Measurements from ENCODE around the gene ZC3H14.

ZC3H14 gene

GRCh38 chr14:88611878-88612277, 49.0 kb downstream of the ZC3H14 start:
- peaks cover 43 to 44% of the 10 kb centered on the region in 2 donors for H3K36me3 ChIP-seq (ENCODE audit: control insufficient read depth in 2 of 2, insufficient read depth in 2 of 2, low read length in 2 of 2)
- no peak overlapping the region for H3K27ac ChIP-seq (ENCODE audit: low read length)
- H3K27me3 ChIP-seq (ENCODE audit: control insufficient read depth in 1 of 2, insufficient read depth in 2 of 2, low read length in 2 of 2) = no peaks in the 10 kb centered on the region
- H3K9me3 ChIP-seq (ENCODE audit: control insufficient read depth in 2 of 2, low read length in 2 of 2) = no peaks in the 10 kb centered on the region
- no peak overlapping the region for H3K4me3 ChIP-seq (ENCODE audit: low read length in 2 of 2)
- H3K4me1 ChIP-seq (ENCODE audit: control insufficient read depth, insufficient read depth, low read length) = no peaks in the 10 kb centered on the region
- H3K9ac ChIP-seq (ENCODE audit: low read length in 2 of 2) = no peak overlapping the region

GRCh38 chr14:88612981-88613380, 50.1 kb downstream of the ZC3H14 start:
- H3K27me3 ChIP-seq (ENCODE audit: control insufficient read depth in 1 of 2, insufficient read depth in 2 of 2, low read length in 2 of 2) = no peaks in the 10 kb centered on the region
- no peak overlapping the region for H3K27ac ChIP-seq (ENCODE audit: low read length)
- no peaks in the 10 kb centered on the region for H3K4me1 ChIP-seq (ENCODE audit: control insufficient read depth, insufficient read depth, low read length)
- no peaks in the 10 kb centered on the region for H3K9me3 ChIP-seq (ENCODE audit: control insufficient read depth in 2 of 2, low read length in 2 of 2)
- H3K36me3 ChIP-seq (ENCODE audit: control insufficient read depth in 2 of 2, insufficient read depth in 2 of 2, low read length in 2 of 2) = peaks cover 34 to 35% of the 10 kb centered on the region in 2 donors
- no peak overlapping the region for H3K4me3 ChIP-seq (ENCODE audit: low read length in 2 of 2)
- no peak overlapping the region for H3K9ac ChIP-seq (ENCODE audit: low read length in 2 of 2)

GRCh38 chr14:88613552-88614010, 50.7 kb downstream of the ZC3H14 start:
- H3K36me3 ChIP-seq (ENCODE audit: control insufficient read depth in 2 of 2, insufficient read depth in 2 of 2, low read length in 2 of 2) = peaks cover 28 to 29% of the 10 kb centered on the region in 2 donors
- no peak overlapping the region for H3K4me3 ChIP-seq (ENCODE audit: low read length in 2 of 2)
- H3K27ac ChIP-seq (ENCODE audit: low read length) = no peak overlapping the region
- no peak overlapping the region for H3K9ac ChIP-seq (ENCODE audit: low read length in 2 of 2)
- H3K9me3 ChIP-seq (ENCODE audit: control insufficient read depth in 2 of 2, low read length in 2 of 2) = no peaks in the 10 kb centered on the region
- H3K27me3 ChIP-seq (ENCODE audit: control insufficient read depth in 1 of 2, insufficient read depth in 2 of 2, low read length in 2 of 2) = no peaks in the 10 kb centered on the region
- H3K4me1 ChIP-seq (ENCODE audit: control insufficient read depth, insufficient read depth, low read length) = no peaks in the 10 kb centered on the region

- no peak overlapping the region for H3K9ac ChIP-seq (ENCODE audit: low read length in 2 of 2)
- no peaks in the 10 kb centered on the region for H3K4me1 ChIP-seq (ENCODE audit: control insufficient read depth, insufficient read depth, low read length)
- H3K27ac ChIP-seq (ENCODE audit: low read length) = no peak overlapping the region
- no peaks in the 10 kb centered on the region for H3K27me3 ChIP-seq (ENCODE audit: control insufficient read depth in 1 of 2, insufficient read depth in 2 of 2, low read length in 2 of 2)
- H3K9me3 ChIP-seq (ENCODE audit: control insufficient read depth in 2 of 2, low read length in 2 of 2) = no peaks in the 10 kb centered on the region
- no peak overlapping the region for H3K4me3 ChIP-seq (ENCODE audit: low read length in 2 of 2)
- H3K36me3 ChIP-seq (ENCODE audit: control insufficient read depth in 2 of 2, insufficient read depth in 2 of 2, low read length in 2 of 2) = peaks cover 25 to 28% of the 10 kb centered on the region in 2 donors
Observed at GRCh38 chr14:88614218-88614907, 51.5 kb downstream of the ZC3H14 start.

- Histone ChIP-seq H3K4me1 (ENCODE audit: control insufficient read depth, insufficient read depth, low read length) (no peaks in the 10 kb centered on the region), H3K36me3 (ENCODE audit: control insufficient read depth in 2 of 2, insufficient read depth in 2 of 2, low read length in 2 of 2) (peaks cover 7 to 10% of the 10 kb centered on the region in 2 donors), H3K27me3 (ENCODE audit: control insufficient read depth in 1 of 2, insufficient read depth in 2 of 2, low read length in 2 of 2) (no peaks in the 10 kb centered on the region), H3K9ac (ENCODE audit: low read length in 2 of 2) (no peak overlapping the region), H3K27ac (ENCODE audit: low read length) (no peak overlapping the region), H3K4me3 (ENCODE audit: low read length in 2 of 2) (no peak overlapping the region), H3K9me3 (ENCODE audit: control insufficient read depth in 2 of 2, low read length in 2 of 2) (no peaks in the 10 kb centered on the region)
Observed at GRCh38 chr14:88616697-88617096, 53.9 kb downstream of the ZC3H14 start.

GRCh38 chr14:88617479-88617878, 54.6 kb downstream of the ZC3H14 start:
- Histone ChIP-seq H3K27me3 (ENCODE audit: control insufficient read depth in 1 of 2, insufficient read depth in 2 of 2, low read length in 2 of 2) (no peaks in the 10 kb centered on the region), H3K36me3 (ENCODE audit: control insufficient read depth in 2 of 2, insufficient read depth in 2 of 2, low read length in 2 of 2) (peaks cover 6 to 10% of the 10 kb centered on the region in 2 donors), H3K9me3 (ENCODE audit: control insufficient read depth in 2 of 2, low read length in 2 of 2) (no peaks in the 10 kb centered on the region), H3K4me1 (ENCODE audit: control insufficient read depth, insufficient read depth, low read length) (no peaks in the 10 kb centered on the region), H3K4me3 (ENCODE audit: low read length in 2 of 2) (no peak overlapping the region), H3K9ac (ENCODE audit: low read length in 2 of 2) (no peak overlapping the region), H3K27ac (ENCODE audit: low read length) (no peak overlapping the region)

- H3K4me3 ChIP-seq (ENCODE audit: low read length in 2 of 2) = no peak overlapping the region
- H3K36me3 ChIP-seq (ENCODE audit: control insufficient read depth in 2 of 2, insufficient read depth in 2 of 2, low read length in 2 of 2) = peaks cover 0 to 5% of the 10 kb centered on the region in 2 donors
- no peak overlapping the region for H3K9ac ChIP-seq (ENCODE audit: low read length in 2 of 2)
- no peaks in the 10 kb centered on the region for H3K9me3 ChIP-seq (ENCODE audit: control insufficient read depth in 2 of 2, low read length in 2 of 2)
- H3K27me3 ChIP-seq (ENCODE audit: control insufficient read depth in 1 of 2, insufficient read depth in 2 of 2, low read length in 2 of 2) = no peaks in the 10 kb centered on the region
- H3K27ac ChIP-seq (ENCODE audit: low read length) = no peak overlapping the region
- H3K4me1 ChIP-seq (ENCODE audit: control insufficient read depth, insufficient read depth, low read length) = no peaks in the 10 kb centered on the region
Observed at GRCh38 chr14:88618476-88618875, 55.6 kb downstream of the ZC3H14 start.

GRCh38 chr14:88621100-88621499, 58.3 kb downstream of the ZC3H14 start:
- no peaks in the 10 kb centered on the region for H3K27me3 ChIP-seq (ENCODE audit: control insufficient read depth in 1 of 2, insufficient read depth in 2 of 2, low read length in 2 of 2)
- H3K4me3 ChIP-seq (ENCODE audit: low read length in 2 of 2) = no peak overlapping the region
- no peak overlapping the region for H3K9ac ChIP-seq (ENCODE audit: low read length in 2 of 2)
- peaks cover 0 to 9% of the 10 kb centered on the region in 2 donors for H3K36me3 ChIP-seq (ENCODE audit: control insufficient read depth in 2 of 2, insufficient read depth in 2 of 2, low read length in 2 of 2)
- no peaks in the 10 kb centered on the region for H3K4me1 ChIP-seq (ENCODE audit: control insufficient read depth, insufficient read depth, low read length)
- no peaks in the 10 kb centered on the region for H3K9me3 ChIP-seq (ENCODE audit: control insufficient read depth in 2 of 2, low read length in 2 of 2)
- no peak overlapping the region for H3K27ac ChIP-seq (ENCODE audit: low read length)

GRCh38 chr14:88625671-88626070, 62.8 kb downstream of the ZC3H14 start:
- no peaks in the 10 kb centered on the region for H3K9me3 ChIP-seq (ENCODE audit: control insufficient read depth in 2 of 2, low read length in 2 of 2)
- no peaks in the 10 kb centered on the region for H3K4me1 ChIP-seq (ENCODE audit: control insufficient read depth, insufficient read depth, low read length)
- H3K27ac ChIP-seq (ENCODE audit: low read length) = no peak overlapping the region
- H3K4me3 ChIP-seq (ENCODE audit: low read length in 2 of 2) = no peak overlapping the region
- peaks cover 0 to 9% of the 10 kb centered on the region in 2 donors for H3K36me3 ChIP-seq (ENCODE audit: control insufficient read depth in 2 of 2, insufficient read depth in 2 of 2, low read length in 2 of 2)
- no peak overlapping the region for H3K9ac ChIP-seq (ENCODE audit: low read length in 2 of 2)
- no peaks in the 10 kb centered on the region for H3K27me3 ChIP-seq (ENCODE audit: control insufficient read depth in 1 of 2, insufficient read depth in 2 of 2, low read length in 2 of 2)

GRCh38 chr14:88628033-88628432, 65.2 kb downstream of the ZC3H14 start:
- Histone ChIP-seq H3K27me3 (ENCODE audit: control insufficient read depth in 1 of 2, insufficient read depth in 2 of 2, low read length in 2 of 2) (no peaks in the 10 kb centered on the region), H3K4me1 (ENCODE audit: control insufficient read depth, insufficient read depth, low read length) (no peaks in the 10 kb centered on the region), H3K9ac (ENCODE audit: low read length in 2 of 2) (no peak overlapping the region), H3K4me3 (ENCODE audit: low read length in 2 of 2) (no peak overlapping the region), H3K9me3 (ENCODE audit: control insufficient read depth in 2 of 2, low read length in 2 of 2) (no peaks in the 10 kb centered on the region), H3K27ac (ENCODE audit: low read length) (no peak overlapping the region), H3K36me3 (ENCODE audit: control insufficient read depth in 2 of 2, insufficient read depth in 2 of 2, low read length in 2 of 2) (peaks cover 0 to 7% of the 10 kb centered on the region in 2 donors)

GRCh38 chr14:88628462-88628861, 65.6 kb downstream of the ZC3H14 start:
- Histone ChIP-seq H3K9me3 (ENCODE audit: control insufficient read depth in 2 of 2, low read length in 2 of 2) (no peaks in the 10 kb centered on the region), H3K4me3 (ENCODE audit: low read length in 2 of 2) (no peak overlapping the region), H3K27me3 (ENCODE audit: control insufficient read depth in 1 of 2, insufficient read depth in 2 of 2, low read length in 2 of 2) (no peaks in the 10 kb centered on the region), H3K36me3 (ENCODE audit: control insufficient read depth in 2 of 2, insufficient read depth in 2 of 2, low read length in 2 of 2) (peaks cover 0 to 7% of the 10 kb centered on the region in 2 donors), H3K4me1 (ENCODE audit: control insufficient read depth, insufficient read depth, low read length) (no peaks in the 10 kb centered on the region), H3K27ac (ENCODE audit: low read length) (no peak overlapping the region), H3K9ac (ENCODE audit: low read length in 2 of 2) (no peak overlapping the region)
